WTC11 (cell line): ENCODE results near the gene SLIT3.

Experiments used
- CREM ChIP-seq: sonication (generic); formaldehyde crosslinking; IDR thresholded peaks from 2 replicates; pipeline ENCODE4 v1.8.1; 2022; ENCODE audit warnings: mild to moderate bottlenecking, missing genetic modification reagents, moderate library complexity
- CTCF ChIP-seq: fragments of 200-600 bp; IDR thresholded peaks from 2 replicates; pipeline ENCODE4 v1.8.0; 2022; ENCODE audit warnings: antibody characterized with exemption
- ELF4 ChIP-seq: sonication (generic); formaldehyde crosslinking; IDR thresholded peaks from 2 replicates; pipeline ENCODE4 v1.8.1; 2022; ENCODE audit warnings: low read depth, mild to moderate bottlenecking, moderate library complexity, missing genetic modification reagents
- GABPB1 ChIP-seq: sonication (generic); formaldehyde crosslinking; IDR thresholded peaks from 2 replicates; pipeline ENCODE4 v1.8.1; 2023; ENCODE audit warnings: mild to moderate bottlenecking, missing genetic modification reagents
- SMAD3 ChIP-seq: sonication (generic); formaldehyde crosslinking; IDR thresholded peaks from 2 replicates; pipeline ENCODE4 v1.8.0; 2022; ENCODE audit warnings: missing genetic modification reagents, mild to moderate bottlenecking, borderline replicate concordance
- SP1 ChIP-seq: sonication (generic); formaldehyde crosslinking; conservative IDR thresholded peaks from 2 replicates; pipeline ENCODE4 v1.8.1; 2022; ENCODE audit warnings: missing genetic modification reagents
- TF ChIP-seq, protein P1 (sequence below): sonication (generic); formaldehyde crosslinking; IDR thresholded peaks from 2 replicates; pipeline ENCODE4 v1.8.1; 2023; ENCODE audit warnings: mild to moderate bottlenecking, missing genetic modification reagents, moderate library complexity

DNA sequence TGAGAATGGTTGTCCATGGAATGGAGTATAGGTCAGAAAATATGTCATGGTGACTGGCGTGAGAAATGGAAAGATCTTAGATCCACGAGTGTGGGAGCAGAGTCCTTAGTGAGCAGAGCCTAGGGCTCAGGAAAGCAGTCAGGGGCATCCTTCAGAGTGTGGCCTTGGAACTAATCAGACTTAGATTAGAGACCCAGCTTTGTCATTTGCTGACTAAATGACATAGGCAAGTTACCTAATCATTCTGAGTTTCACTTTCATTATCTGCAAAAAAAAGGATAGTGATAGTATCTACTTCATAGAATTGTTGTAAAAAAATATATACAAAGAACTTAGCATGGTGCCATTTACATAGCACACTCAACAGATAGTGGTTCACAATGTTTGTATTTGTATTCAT lies 24.3 kb upstream of the SLIT3 start:
- TF ChIP-seq SMAD3 (no peak), SP1 (CRISPR knock-in tag) (no peak), GABPB1 (no peak), CREM (CRISPR knock-in tag) (no peak), CTCF (no peak), ELF4 (no peak)
- TF ChIP-seq, protein P1, sequence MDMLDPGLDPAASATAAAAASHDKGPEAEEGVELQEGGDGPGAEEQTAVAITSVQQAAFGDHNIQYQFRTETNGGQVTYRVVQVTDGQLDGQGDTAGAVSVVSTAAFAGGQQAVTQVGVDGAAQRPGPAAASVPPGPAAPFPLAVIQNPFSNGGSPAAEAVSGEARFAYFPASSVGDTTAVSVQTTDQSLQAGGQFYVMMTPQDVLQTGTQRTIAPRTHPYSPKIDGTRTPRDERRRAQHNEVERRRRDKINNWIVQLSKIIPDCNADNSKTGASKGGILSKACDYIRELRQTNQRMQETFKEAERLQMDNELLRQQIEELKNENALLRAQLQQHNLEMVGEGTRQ (CRISPR knock-in tag), result no peak
